Stomach (tissue), 9 donors: ENCODE measurements around the gene SLAMF6. TPM values are rescaled to one million over a fixed set of nuclear protein-coding genes. Genes with fewer than 3 reads are reported as not detected.

ENCODE experiments used
- DNase-seq, 2 donors: peaks; one replicate each; pipeline versions ENCODE4 v3.0.0 to v3.0.0-alpha.2; 2013 to 2019
- H3K27ac ChIP-seq, 5 donors: fragments of 200-600 bp in 4 of 5; sonication (generic) in 4 of 5; one replicate each; pipeline ENCODE4 v1.5.1; 2013 to 2019; ENCODE audit warnings: mild to moderate bottlenecking in 1 of 5, moderate library complexity in 1 of 5
- H3K27me3 ChIP-seq, 3 donors: fragments of 200-600 bp; sonication (generic); one replicate each; pipeline ENCODE4 v1.5.1; 2017 to 2019; ENCODE audit warnings: mixed run types in 1 of 3
- H3K36me3 ChIP-seq, 4 donors: fragments of 200-600 bp; sonication (generic); 1 replicate in 3 of 4; 2 replicates in 1 of 4; pipeline ENCODE4 v1.5.1; 2016 to 2019
- H3K4me1 ChIP-seq, 4 donors: fragments of 200-600 bp; sonication (generic); one replicate each; pipeline ENCODE4 v1.5.1; 2016 to 2019
- H3K4me3 ChIP-seq, 4 donors: fragments of 200-600 bp; sonication (generic) in 3 of 4; one replicate each; pipeline ENCODE4 v1.5.1; 2016 to 2019; ENCODE audit warnings: mild to moderate bottlenecking in 1 of 4
- H3K9me3 ChIP-seq, 4 donors: fragments of 200-600 bp; sonication (generic); one replicate each; pipeline ENCODE4 v1.5.1; 2016 to 2019
- CTCF ChIP-seq, 7 experiments: fragments of 450-650 bp in 4 of 7; fragments of 200-600 bp in 3 of 7; sonication (generic) in 3 of 7; IDR thresholded peaks; one replicate each; pipeline ENCODE4 v1.5.1; 2016 to 2019; ENCODE audit warnings: antibody characterized with exemption in 7 of 7, control low read depth in 2 of 7, mild to moderate bottlenecking in 1 of 7
- EP300 ChIP-seq: sonication (generic); formaldehyde crosslinking; IDR thresholded peaks from one replicate; pipeline ENCODE4 v1.6.1; 2017; ENCODE audit warnings: antibody characterized with exemption
- POLR2A ChIP-seq, 4 donors: fragments of 450-650 bp; IDR thresholded peaks; one replicate each; pipeline ENCODE4 v1.6.1; 2016; ENCODE audit warnings: antibody characterized with exemption in 4 of 4, control low read depth in 2 of 4, mild to moderate bottlenecking in 1 of 4, moderate library complexity in 1 of 4
- POLR2AphosphoS5 ChIP-seq, 3 donors: sonication (generic); formaldehyde crosslinking; IDR thresholded peaks; one replicate each; pipeline ENCODE4 v1.6.1; 2016; ENCODE audit warnings: antibody characterized with exemption in 3 of 3
- WGBS, 5 donors: extraction: QIAGEN DNeasy Blood & Tissue Kit in 3 of 5; methylation state at CpG; one replicate each; pipeline versions ENCODE4 v1.1.5 to v1.1.7; 2013 to 2018; 5-methylcytosine and 5-hydroxymethylcytosine counted together
- intact Hi-C: fragments of 100-400 bp; cut with DNase I; formaldehyde crosslinking; loops from one replicate; pipeline ENCODE4 v1.15.1; 2023; ENCODE audit warnings: low total_unique reads
- polyA plus RNA-seq, 3 donors: library from polyadenylated mRNA; stranded (reverse); fragments of 200-250 nt; gene quantifications; one replicate each; pipeline ENCODE4 v1.2.3, GENCODE V29; 2013
- total RNA-seq, 5 donors: library from RNA; depleted of rRNA; stranded (reverse); fragments of >200 nt; gene quantifications; one replicate each; pipeline versions ENCODE4 v1.1.0 to v1.2.3, GENCODE V29; 2014 to 2016
- donor health status: healthy with polysubstance abuse.
- donor health status: Bipolar disorder and iron deficiency.
- donor health status: healthy.

SLAMF6 gene
- total and polyA plus RNA-seq, 8 donors: 0.19 to 18.1 (median 1.1) TPM; not detected in 1

- no peak overlapping the region for H3K27ac ChIP-seq
- no peak for TF ChIP-seq POLR2A (IDR thresholded peaks at IDR 0.05)
- no peak for TF ChIP-seq CTCF (IDR thresholded peaks at IDR 0.05)
- no peak for TF ChIP-seq POLR2AphosphoS5 (IDR thresholded peaks at IDR 0.05)
- TF ChIP-seq EP300: no peak
- H3K9me3 ChIP-seq: no peaks in the 10 kb centered on the region
- peak in 1 of 2 donors; percentile 7 for DNase-seq
- H3K4me3 ChIP-seq: no peak overlapping the region
- H3K27me3 ChIP-seq: no peaks in the 10 kb centered on the region
- 75 to 93% (median 88%) methylated on average over 1 of the region's 1 CpG for WGBS, 5 donors
- no peaks in the 10 kb centered on the region for H3K36me3 ChIP-seq
- no peaks in the 10 kb centered on the region for H3K4me1 ChIP-seq
- intact Hi-C loops: no loop called here
Measured at GRCh38 chr1:160471253-160471652, 51.8 kb downstream of the SLAMF6 start.

GRCh38 chr1:160467576-160467975 is 55.5 kb downstream of the SLAMF6 start:
- no peaks in the 10 kb centered on the region for H3K27me3 ChIP-seq
- H3K4me1 ChIP-seq: no peaks in the 10 kb centered on the region
- no peak overlapping the region for H3K27ac ChIP-seq
- no peak overlapping the region for H3K4me3 ChIP-seq
- TF ChIP-seq POLR2AphosphoS5 (IDR thresholded peaks at IDR 0.05): no peak
- TF ChIP-seq POLR2A (IDR thresholded peaks at IDR 0.05): no peak
- TF ChIP-seq EP300: no peak
- no peak for TF ChIP-seq CTCF (IDR thresholded peaks at IDR 0.05)
- no peak for DNase-seq
- no peaks in the 10 kb centered on the region for H3K36me3 ChIP-seq
- intact Hi-C loops: no loop called here
- H3K9me3 ChIP-seq: no peaks in the 10 kb centered on the region

GRCh38 chr1:160466961-160467360 is 56.1 kb downstream of the SLAMF6 start:
- WGBS, 5 donors: 88 to 98% (median 92%) methylated on average over 2 of the region's 2 CpGs
- Histone ChIP-seq H3K27ac (no peak overlapping the region), H3K9me3 (no peaks in the 10 kb centered on the region), H3K4me1 (no peaks in the 10 kb centered on the region), H3K4me3 (no peak overlapping the region), H3K27me3 (no peaks in the 10 kb centered on the region), H3K36me3 (no peaks in the 10 kb centered on the region)
- TF ChIP-seq POLR2A (IDR thresholded peaks at IDR 0.05): no peak
- TF ChIP-seq POLR2AphosphoS5 (IDR thresholded peaks at IDR 0.05): no peak
- no peak for TF ChIP-seq EP300
- TF ChIP-seq CTCF (IDR thresholded peaks at IDR 0.05): no peak
- intact Hi-C loops: no loop called here
- no peak for DNase-seq

GRCh38 chr1:160465123-160465522 is 57.9 kb downstream of the SLAMF6 start:
- H3K9me3 ChIP-seq: no peaks in the 10 kb centered on the region
- H3K4me3 ChIP-seq: no peak overlapping the region
- WGBS, 5 donors: 93 to 96% (median 94%) methylated on average over 6 of the region's 6 CpGs
- no peaks in the 10 kb centered on the region for H3K27me3 ChIP-seq
- H3K4me1 ChIP-seq: no peaks in the 10 kb centered on the region
- H3K36me3 ChIP-seq: no peaks in the 10 kb centered on the region
- DNase-seq: no peak
- TF ChIP-seq EP300 (no peak), CTCF (IDR thresholded peaks at IDR 0.05) (no peak), POLR2AphosphoS5 (IDR thresholded peaks at IDR 0.05) (no peak), POLR2A (IDR thresholded peaks at IDR 0.05) (no peak)
- H3K27ac ChIP-seq: no peak overlapping the region
- intact Hi-C loops: no loop called here
